SK-N-SH (cell line): ENCODE data around the gene NCF2. TPM values are rescaled to one million over a fixed set of nuclear protein-coding genes. Genes with fewer than 3 reads are reported as not detected.

Experiments used
- CTCF ChIA-PET: fragments of 300-600, 350-600 bp; formaldehyde crosslinking; extraction: SDS; loops from one replicate; lab custom pipeline; 2021; lab: Yijun Ruan, JAX
- POLR2A ChIA-PET: fragments of 350-600 bp; sonication (Branson Sonifier 250); formaldehyde crosslinking; extraction: SDS; loops from one replicate; lab custom pipeline; 2020; ENCODE audit warnings: antibody characterized with exemption, inconsistent platforms; lab: Yijun Ruan, JAX
- DNase-seq: peaks from one replicate; pipeline ENCODE4 v3.0.0; 2012
- H2AFZ ChIP-seq: fragments of 200-600 bp; sonication (generic); 2 replicates; pipeline ENCODE4 v1.8.1; 2016; ENCODE audit warnings: antibody characterized with exemption, mild to moderate bottlenecking, low read depth
- H3F3A ChIP-seq: fragments of 200-600 bp; sonication (generic); replicated peaks from 2 replicates; pipeline ENCODE3; 2016; ENCODE audit warnings: antibody characterized with exemption, mild to moderate bottlenecking; ENCODE audit not compliant: insufficient read depth
- H3K27ac ChIP-seq, 2 experiments: fragments of 200-500 bp in 1 of 2; fragments of 200-600 bp in 1 of 2; sonication (Bioruptor generic) in 1 of 2; sonication (generic), shearing (Covaris generic) in 1 of 2; 2 replicates each; pipeline versions ENCODE4 v1.5.1 to v1.6.1; 2014 to 2016; ENCODE audit warnings: low read depth in 2 of 2, inconsistent platforms in 1 of 2, low read length in 1 of 2, mild to moderate bottlenecking in 1 of 2, mixed read lengths in 1 of 2
- H3K27me3 ChIP-seq: fragments of 200-600 bp; sonication (generic), shearing (Covaris generic); 2 replicates; pipeline ENCODE4 v1.6.1; 2016; ENCODE audit warnings: mixed run types; ENCODE audit not compliant: insufficient read depth
- H3K36me3 ChIP-seq, 2 experiments: fragments of 200-500 bp in 1 of 2; fragments of 200-600 bp in 1 of 2; sonication (Bioruptor generic) in 1 of 2; sonication (generic) in 1 of 2; replicated peaks in 1 of 2; 2 replicates each; pipeline versions ENCODE3 to v1.5.1; 2014 to 2016; ENCODE audit warnings: low read length in 1 of 2, mild to moderate bottlenecking in 1 of 2; ENCODE audit not compliant: insufficient read depth in 2 of 2, control insufficient read depth in 1 of 2
- H3K4me1 ChIP-seq, 2 experiments: fragments of 200-500 bp in 1 of 2; fragments of 200-600 bp in 1 of 2; sonication (Bioruptor generic) in 1 of 2; sonication (generic), shearing (Covaris generic) in 1 of 2; 2 replicates each; pipeline versions ENCODE4 v1.5.1 to v1.6.1; 2014 to 2016; ENCODE audit warnings: low read depth in 1 of 2, low read length in 1 of 2, mixed run types in 1 of 2; ENCODE audit not compliant: insufficient read depth in 2 of 2, control insufficient read depth in 1 of 2
- H3K4me2 ChIP-seq: fragments of 200-600 bp; sonication (generic), shearing (Covaris generic); 2 replicates; pipeline ENCODE4 v1.6.1; 2017; ENCODE audit warnings: mixed run types
- H3K4me3 ChIP-seq, 2 experiments: fragments of 200-500 bp in 1 of 2; fragments of 200-600 bp in 1 of 2; sonication (Bioruptor generic) in 1 of 2; sonication (generic), shearing (Covaris generic) in 1 of 2; 2 replicates each; pipeline versions ENCODE4 v1.5.1 to v1.8.1; 2014 to 2016; ENCODE audit warnings: low read depth in 2 of 2, inconsistent platforms in 1 of 2, low read length in 1 of 2, mild to moderate bottlenecking in 1 of 2, mixed read lengths in 1 of 2, moderate library complexity in 1 of 2
- H3K79me2 ChIP-seq: fragments of 200-600 bp; sonication (generic); 2 replicates; pipeline ENCODE4 v1.8.1; 2017; ENCODE audit warnings: mild to moderate bottlenecking; ENCODE audit not compliant: insufficient read depth
- H3K9ac ChIP-seq: fragments of 200-600 bp; sonication (generic); 2 replicates; pipeline ENCODE4 v1.6.1; 2017; ENCODE audit warnings: mixed run types
- H3K9me2 ChIP-seq: fragments of 200-600 bp; sonication (generic); 2 replicates; pipeline ENCODE4 v1.6.1; 2017; ENCODE audit warnings: mixed run types
- H3K9me3 ChIP-seq: fragments of 200-600 bp; sonication (generic); 2 replicates; pipeline ENCODE4 v1.6.1; 2017; ENCODE audit warnings: mixed run types, mild to moderate bottlenecking, moderate library complexity
- H4K20me1 ChIP-seq: fragments of 200-600 bp; sonication (generic); 2 replicates; pipeline ENCODE4 v1.6.1; 2017; ENCODE audit warnings: mild to moderate bottlenecking, mixed run types; ENCODE audit not compliant: insufficient read depth
- CTCF ChIP-seq: fragments of 200-600 bp; sonication (generic); IDR thresholded peaks from 2 replicates; pipeline ENCODE4 v1.6.1; 2017; ENCODE audit warnings: antibody characterized with exemption, mild to moderate bottlenecking, moderate library complexity
- EP300 ChIP-seq, 2 experiments: IDR thresholded peaks; 2 replicates each; pipeline versions ENCODE4 v1.4.0 to v1.6.1; 2012; ENCODE audit warnings: borderline replicate concordance in 1 of 2, low read depth in 1 of 2, low read length in 1 of 2
- FOXM1 ChIP-seq: IDR thresholded peaks from 2 replicates; pipeline ENCODE4 v1.4.0; 2012; ENCODE audit warnings: low read depth, mild to moderate bottlenecking
- GATA2 ChIP-seq: sonication (generic); formaldehyde crosslinking; IDR thresholded peaks from 2 replicates; pipeline ENCODE4 v1.5.0; 2020; ENCODE audit warnings: mild to moderate bottlenecking, missing genetic modification reagents
- MAX ChIP-seq: IDR thresholded peaks from 2 replicates; pipeline ENCODE4 v1.4.0; 2012; ENCODE audit warnings: low read depth
- POLR2AphosphoS5 ChIP-seq: IDR thresholded peaks from 2 replicates; pipeline ENCODE4 v1.6.1; 2012; ENCODE audit warnings: low read depth, low read length
- RAD21 ChIP-seq: IDR thresholded peaks from 2 replicates; pipeline ENCODE4 v1.6.1; 2012; ENCODE audit warnings: mild to moderate bottlenecking, low read length
- RCOR1 ChIP-seq: fragments of 150-350 bp; IDR thresholded peaks from 2 replicates; pipeline ENCODE4 v1.6.1; 2017; ENCODE audit warnings: antibody characterized with exemption, low read length
- ZBTB33 ChIP-seq: IDR thresholded peaks from 2 replicates; pipeline ENCODE4 v1.4.0; 2012; ENCODE audit warnings: low read depth, borderline replicate concordance
- WGBS: methylation state at CpG from one replicate; pipeline ENCODE4 v1.1.6; 2017; ENCODE audit warnings: low lambda C conversion rate; 5-methylcytosine and 5-hydroxymethylcytosine counted together
- polyA plus RNA-seq, 3 experiments: library from polyadenylated mRNA; depleted of rRNA; stranded (reverse); fragments of >200 nt; gene quantifications; 2 replicates each; pipeline ENCODE4 v1.2.3, GENCODE V29; 2012
- TF ChIP-seq, protein P1 (sequence below): fragments of 150-350 bp; IDR thresholded peaks from 2 replicates; pipeline ENCODE4 v1.6.1; 2017; ENCODE audit warnings: antibody characterized with exemption, low read length, low read depth, borderline replicate concordance
- TF ChIP-seq, protein P2 (sequence below): IDR thresholded peaks from 2 replicates; pipeline ENCODE4 v1.4.0; 2012; ENCODE audit warnings: low read depth, borderline replicate concordance

The NCF2 gene
- polyA plus RNA-seq, 1 of the 3 experiments (the other 2 are of a cell fraction) = 2.0 TPM

DNA sequence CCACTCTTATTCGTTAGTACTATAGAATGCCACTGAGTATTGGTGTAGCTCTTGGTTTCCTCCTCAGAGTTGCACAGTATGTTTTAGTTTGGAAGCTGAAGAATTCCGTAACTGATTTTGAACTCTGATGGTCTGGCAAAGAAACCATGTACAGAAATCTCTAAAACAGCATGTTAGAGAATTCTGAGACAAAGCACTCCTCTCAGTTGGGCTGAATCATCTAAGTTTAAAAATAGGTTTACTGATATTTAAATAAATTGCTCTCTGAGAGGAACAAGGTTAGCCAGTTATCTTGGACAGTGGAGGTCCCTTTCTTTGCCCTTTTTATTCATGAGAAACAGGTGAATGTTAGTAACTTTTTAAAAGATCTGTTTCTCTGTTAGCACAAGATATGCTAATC is 43.8 kb downstream of the NCF2 start:
- Histone ChIP-seq H3K4me3 (no peak overlapping the region), H3K36me3 (peaks cover 70 to 96% of the 10 kb centered on the region in 2 experiments), H3K27ac (peak overlapping the region in 1 of 2 experiments; percentile 2; a peak in 1 of 4 replicates), H4K20me1 (no peaks in the 10 kb centered on the region), H3K9ac (no peak overlapping the region), H2AFZ (no peak overlapping the region), H3K4me2 (no peak overlapping the region), H3K9me2 (no peaks in the 10 kb centered on the region), H3K9me3 (no peaks in the 10 kb centered on the region), H3K27me3 (no peaks in the 10 kb centered on the region), H3K4me1 (peaks cover 0 to 4% of the 10 kb centered on the region in 2 experiments; a peak in 2 of 4 replicates), H3K79me2 (no peaks in the 10 kb centered on the region), H3F3A (peaks cover 6% of the 10 kb centered on the region)
- ChIA-PET CTCF (interaction anchor here (2.5 kb wide), 1 partner anchor 265 kb away, joined by 6 read pairs; no protein-coding TSS in a partner anchor), POLR2A (no interaction called here)
- 93% methylated on average over 2 of the region's 2 CpGs for WGBS
- TF ChIP-seq GATA2 (CRISPR knock-in tag) (no peak), MAX (no peak), POLR2AphosphoS5 (no peak), RCOR1 (no peak), FOXM1 (no peak), CTCF (no peak), ZBTB33 (no peak), EP300 (IDR thresholded peaks at IDR 0.05; ENCODE audit: borderline replicate concordance in 1 of 2, low read depth in 1 of 2, low read length in 1 of 2) (no peak), RAD21 (no peak)
- TF ChIP-seq, protein P1, sequence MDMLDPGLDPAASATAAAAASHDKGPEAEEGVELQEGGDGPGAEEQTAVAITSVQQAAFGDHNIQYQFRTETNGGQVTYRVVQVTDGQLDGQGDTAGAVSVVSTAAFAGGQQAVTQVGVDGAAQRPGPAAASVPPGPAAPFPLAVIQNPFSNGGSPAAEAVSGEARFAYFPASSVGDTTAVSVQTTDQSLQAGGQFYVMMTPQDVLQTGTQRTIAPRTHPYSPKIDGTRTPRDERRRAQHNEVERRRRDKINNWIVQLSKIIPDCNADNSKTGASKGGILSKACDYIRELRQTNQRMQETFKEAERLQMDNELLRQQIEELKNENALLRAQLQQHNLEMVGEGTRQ = no peak
- TF ChIP-seq, protein P2, sequence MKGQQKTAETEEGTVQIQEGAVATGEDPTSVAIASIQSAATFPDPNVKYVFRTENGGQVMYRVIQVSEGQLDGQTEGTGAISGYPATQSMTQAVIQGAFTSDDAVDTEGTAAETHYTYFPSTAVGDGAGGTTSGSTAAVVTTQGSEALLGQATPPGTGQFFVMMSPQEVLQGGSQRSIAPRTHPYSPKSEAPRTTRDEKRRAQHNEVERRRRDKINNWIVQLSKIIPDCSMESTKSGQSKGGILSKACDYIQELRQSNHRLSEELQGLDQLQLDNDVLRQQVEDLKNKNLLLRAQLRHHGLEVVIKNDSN = no peak
- no peak for DNase-seq
